Bone marrow (tissue), 2 donors: ENCODE measurements around the gene OR10G6.
"Not testable (repeated sequence)": the region's sequence is repeated elsewhere in the genome, so short reads cannot be mapped to it uniquely, and the experiment has no call there.

ENCODE experiments used
- DNase-seq, 2 donors: peaks; one replicate each; lab custom pipeline; 2025; lab: John Stamatoyannopoulos, UW

Gene OR10G6

GRCh38 chr11:123995119-123995518 lies at the start of gene OR10G6:
Gene OR10G6 (minus strand): TSS chr11:123995161. CDS start chr11:123995161, 0 bp downstream.
- no peak for DNase-seq

GRCh38 chr11:124043420-124043819 lies 48.5 kb upstream of the OR10G6 start:
- no peak for DNase-seq

- no peak for DNase-seq
Observed at GRCh38 chr11:124041254-124041653, 46.3 kb upstream of the OR10G6 start, which contains the start of gene OR10G7. Gene OR10G7 (minus strand): TSS chr11:124041325. CDS start chr11:124039001, 2,324 bp downstream.

- DNase-seq = no peak
Observed at GRCh38 chr11:124039557-124039956, 44.6 kb upstream of the OR10G6 start.

- DNase-seq = no peak
Observed at GRCh38 chr11:124036666-124037065, 41.7 kb upstream of the OR10G6 start.

- no peak for DNase-seq
Observed at GRCh38 chr11:124026498-124026897, 31.5 kb upstream of the OR10G6 start, which contains the start of gene OR10G8. Gene OR10G8 (plus strand): TSS chr11:124026798. CDS start chr11:124029623, 2,825 bp downstream.

GRCh38 chr11:124015837-124016236 lies 20.9 kb upstream of the OR10G6 start:
- DNase-seq = not testable (repeated sequence)

GRCh38 chr11:124012697-124013096 lies 17.7 kb upstream of the OR10G6 start, which contains the start of gene OR10G4:
Gene OR10G4 (plus strand): TSS chr11:124012997. CDS start chr11:124015575, 2,578 bp downstream.
- DNase-seq = no peak

- no peak for DNase-seq
Observed at GRCh38 chr11:123979311-123979710, 15.7 kb downstream of the OR10G6 start.

GRCh38 chr11:123977731-123978347 lies 17.1 kb downstream of the OR10G6 start, which contains the start of gene OR10S1:
Gene OR10S1 (minus strand): TSS chr11:123977781. CDS start chr11:123977664, 117 bp downstream.
- DNase-seq = no peak

GRCh38 chr11:123976770-123977560 lies 18.0 kb downstream of the OR10G6 start:
- no peak for DNase-seq

GRCh38 chr11:123973816-123974215 lies 21.1 kb downstream of the OR10G6 start:
- no peak for DNase-seq

- DNase-seq = no peak
Observed at GRCh38 chr11:123956752-123957151, 38.2 kb downstream of the OR10G6 start.

GRCh38 chr11:123945132-123945531 lies 49.8 kb downstream of the OR10G6 start:
- DNase-seq = no peak
